HG02759 (cell line): Measurements from ENCODE around the gene DGCR2.
"Not testable (repeated sequence)": the region's sequence is repeated elsewhere in the genome, so short reads cannot be mapped to it uniquely, and the experiment has no call there.

Source experiments
- ATAC-seq: cut with Tn5 transposase; IDR thresholded peaks from one replicate; pipeline ENCODE4 v1.9.1; 2021; ENCODE audit warnings: mild to moderate bottlenecking, moderate library complexity; ENCODE audit not compliant: unreplicated experiment

The DGCR2 gene

DNA sequence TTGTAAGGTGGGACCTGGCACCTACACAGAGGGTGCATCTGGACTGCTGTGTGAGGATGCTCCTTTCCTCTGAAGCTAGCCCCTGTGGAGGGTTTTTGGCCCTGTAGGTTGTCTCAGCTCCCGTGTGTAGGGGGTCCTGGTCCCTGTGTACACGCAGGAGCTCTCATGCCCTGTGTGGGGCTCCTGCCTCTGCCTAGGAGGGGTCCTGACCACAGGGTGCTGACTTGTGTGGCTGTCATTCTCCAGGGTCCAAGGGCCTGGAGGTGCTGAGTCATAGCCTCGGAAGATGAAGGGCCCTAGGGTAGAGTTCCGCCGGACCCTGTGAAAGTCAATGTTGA lies 88.7 kb downstream of the DGCR2 start:
- ATAC-seq: not testable (repeated sequence)

DNA sequence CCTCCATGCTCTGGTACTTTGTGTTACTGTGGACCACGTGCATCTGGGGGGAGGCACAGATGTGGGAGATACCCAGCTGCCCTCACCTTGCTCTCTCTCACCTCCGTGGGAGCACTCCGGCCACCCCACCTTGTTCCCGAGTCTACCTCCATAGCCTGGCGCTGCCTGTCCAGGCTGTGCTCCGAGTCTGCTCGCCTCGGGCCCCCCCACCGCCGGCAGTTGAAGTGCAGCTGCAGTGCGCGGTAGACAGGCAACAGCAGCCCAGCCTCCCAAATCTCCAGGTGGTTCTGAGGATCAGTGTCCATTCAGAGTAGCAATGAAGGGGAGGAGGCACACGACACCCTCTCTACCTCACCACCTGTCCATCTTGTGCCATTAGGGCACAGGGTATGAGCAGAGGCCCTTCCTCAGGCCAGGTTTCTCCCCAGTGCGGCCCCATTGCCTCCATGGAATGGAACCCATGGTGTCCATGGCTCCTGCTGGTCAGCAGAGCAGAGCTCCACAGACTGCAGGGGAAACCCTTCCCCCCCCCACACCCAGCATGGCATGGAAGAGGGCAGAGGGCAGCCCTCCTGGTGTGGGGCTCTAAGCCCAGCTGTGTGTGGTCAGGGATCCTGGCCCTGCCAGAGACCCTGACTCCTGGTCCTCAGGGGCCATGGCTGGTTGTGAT lies 89.2 kb downstream of the DGCR2 start:
- ATAC-seq: not testable (repeated sequence)

DNA sequence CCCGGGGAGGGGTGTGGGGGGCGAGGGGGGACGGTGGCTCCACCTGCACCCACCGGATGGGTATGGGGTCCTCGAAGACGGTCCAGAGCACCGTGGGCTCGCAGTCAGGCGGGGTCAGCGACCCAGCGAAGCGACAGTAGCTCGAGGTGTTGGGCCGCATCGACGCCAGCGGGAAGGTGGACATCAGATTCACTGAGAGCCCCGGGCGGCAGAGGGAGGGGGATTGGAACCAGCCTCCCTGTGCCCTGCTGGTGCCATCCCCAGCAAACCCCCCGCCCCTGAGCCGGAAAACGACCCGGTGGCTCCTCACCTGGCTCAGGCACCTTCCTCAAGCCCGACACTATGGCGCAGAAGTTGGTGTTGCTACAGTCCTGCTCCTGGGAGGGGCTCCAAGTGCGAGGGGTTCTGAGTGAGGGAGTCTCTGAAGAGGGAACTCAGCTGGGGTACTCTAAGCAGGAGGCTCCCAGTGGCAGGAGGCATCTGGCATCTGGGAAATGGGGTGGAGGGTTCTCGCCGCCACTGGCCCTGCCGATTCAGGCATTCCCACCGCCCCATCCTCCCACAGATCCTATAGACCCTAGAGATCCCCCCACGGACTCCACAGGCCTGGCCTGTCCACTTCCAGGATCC lies 89.9 kb downstream of the DGCR2 start:
- not testable (repeated sequence) for ATAC-seq

DNA sequence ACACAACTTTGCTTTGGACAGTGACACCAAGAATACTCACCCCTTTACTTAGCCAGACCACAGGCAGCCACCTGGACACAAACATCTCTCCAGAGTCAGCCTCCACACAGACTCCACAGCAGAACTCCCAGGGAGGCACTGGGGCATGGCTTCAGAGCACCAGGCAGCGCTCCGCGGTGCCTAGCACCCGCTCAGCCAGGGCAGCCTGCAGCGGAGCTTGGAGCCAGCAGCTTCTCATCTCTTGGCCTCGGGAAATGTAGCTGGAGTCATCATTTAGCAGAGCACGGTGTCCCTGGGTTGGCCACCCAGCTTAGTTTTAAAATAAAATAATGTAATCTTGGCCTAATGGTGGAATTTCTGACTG lies 91.3 kb downstream of the DGCR2 start:
- ATAC-seq: not testable (repeated sequence)

DNA sequence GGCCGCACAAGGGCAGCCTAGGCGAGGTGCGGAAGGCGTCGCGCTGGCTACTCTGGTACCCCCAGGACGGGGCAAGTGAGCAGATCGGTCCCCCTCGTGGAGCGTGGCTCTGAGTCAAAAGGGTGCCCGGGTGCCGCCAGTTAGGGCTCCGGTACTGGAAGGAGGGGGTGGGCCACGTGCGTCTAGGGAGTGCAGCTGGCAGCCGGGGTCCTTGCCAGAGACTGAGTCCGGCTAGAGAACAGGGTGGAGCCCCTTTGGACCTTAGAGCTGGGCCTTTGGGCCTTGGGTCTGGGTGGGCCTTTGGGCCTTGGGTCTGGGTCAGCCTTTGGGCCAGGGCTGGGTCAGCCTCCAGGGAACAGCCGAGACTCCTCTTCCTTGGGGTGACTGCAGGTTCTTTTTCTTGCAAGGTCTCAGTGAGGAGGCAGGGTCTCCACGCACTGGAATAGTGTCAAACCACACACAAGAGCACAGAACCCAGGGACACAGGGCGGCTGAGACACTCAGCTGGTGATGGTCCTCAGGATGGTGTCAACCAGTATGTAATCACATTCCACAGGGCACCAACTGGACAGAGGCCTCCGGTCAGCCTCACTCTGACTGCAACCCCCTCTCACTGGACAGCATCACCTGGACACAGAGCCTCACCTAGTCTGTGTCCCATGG lies 91.9 kb downstream of the DGCR2 start:
- not testable (repeated sequence) for ATAC-seq

DNA sequence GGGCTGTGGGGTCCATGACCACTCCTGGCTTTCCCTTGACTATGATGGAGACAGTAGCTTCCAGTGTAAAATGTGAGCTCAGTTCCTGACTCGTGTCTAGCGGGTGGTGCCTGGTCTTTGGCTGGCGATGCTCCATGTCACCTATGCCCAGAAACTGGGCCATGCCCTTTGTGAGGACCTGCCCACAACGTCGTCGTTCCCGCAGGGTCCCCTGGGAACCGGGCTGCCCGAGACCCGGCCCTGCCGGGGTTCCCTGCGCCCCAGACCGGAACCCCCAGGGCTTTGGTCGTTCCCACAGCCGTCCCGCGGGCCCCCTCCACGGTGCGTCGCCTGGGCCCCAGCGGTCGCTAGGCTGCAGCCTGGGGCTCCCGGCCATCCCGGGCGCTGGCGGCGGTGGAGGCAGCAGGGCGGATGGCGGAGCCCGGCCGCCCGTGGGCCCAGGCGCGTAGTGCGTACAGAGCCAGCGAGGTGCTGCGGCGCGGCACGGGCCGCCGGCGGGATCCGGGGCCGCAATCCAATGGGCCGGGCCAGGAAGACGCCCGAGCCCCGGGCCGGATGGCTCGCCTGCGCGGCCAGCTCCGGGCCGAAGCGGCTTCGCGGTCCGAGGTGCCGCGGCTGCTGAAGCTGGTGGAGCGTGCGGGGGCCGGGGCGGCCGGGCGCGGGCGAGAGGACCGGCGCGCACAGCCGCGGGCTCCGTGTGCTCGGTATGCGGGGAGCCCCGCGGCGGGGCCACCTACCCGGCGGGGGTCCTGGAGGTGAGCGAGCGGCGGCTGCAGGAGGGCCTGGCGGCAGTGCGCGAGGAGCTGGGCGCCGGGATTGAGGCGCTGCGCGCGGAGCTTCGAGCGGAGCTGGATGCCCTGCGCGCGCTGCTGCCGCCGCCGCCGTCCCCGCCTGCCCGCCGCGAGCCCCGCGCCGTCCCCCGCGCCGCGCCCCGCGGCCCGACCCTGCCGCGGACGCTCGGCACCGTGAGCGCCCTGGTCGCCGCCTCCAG lies 92.8 kb downstream of the DGCR2 start:
- not testable (repeated sequence) for ATAC-seq

DNA sequence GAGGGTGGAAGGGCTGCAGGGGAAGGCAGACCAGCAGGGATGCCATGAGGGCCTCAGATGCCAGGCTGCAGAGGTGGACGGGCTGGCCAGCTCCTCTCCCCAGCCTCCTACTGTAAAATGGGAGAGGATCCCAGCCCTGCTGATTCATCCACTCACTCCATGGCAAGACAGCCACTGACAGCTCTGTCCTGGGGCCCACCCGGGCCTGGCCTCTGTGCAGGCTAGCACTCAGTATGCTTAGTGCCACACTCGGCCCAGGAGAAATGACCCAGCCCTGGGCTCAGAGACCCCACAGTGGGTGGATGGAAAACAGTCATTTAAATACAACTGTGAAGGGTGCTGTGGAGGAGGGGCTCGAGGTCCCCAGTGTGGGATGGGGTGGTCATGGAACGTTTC lies 94.2 kb downstream of the DGCR2 start:
- ATAC-seq: not testable (repeated sequence)

DNA sequence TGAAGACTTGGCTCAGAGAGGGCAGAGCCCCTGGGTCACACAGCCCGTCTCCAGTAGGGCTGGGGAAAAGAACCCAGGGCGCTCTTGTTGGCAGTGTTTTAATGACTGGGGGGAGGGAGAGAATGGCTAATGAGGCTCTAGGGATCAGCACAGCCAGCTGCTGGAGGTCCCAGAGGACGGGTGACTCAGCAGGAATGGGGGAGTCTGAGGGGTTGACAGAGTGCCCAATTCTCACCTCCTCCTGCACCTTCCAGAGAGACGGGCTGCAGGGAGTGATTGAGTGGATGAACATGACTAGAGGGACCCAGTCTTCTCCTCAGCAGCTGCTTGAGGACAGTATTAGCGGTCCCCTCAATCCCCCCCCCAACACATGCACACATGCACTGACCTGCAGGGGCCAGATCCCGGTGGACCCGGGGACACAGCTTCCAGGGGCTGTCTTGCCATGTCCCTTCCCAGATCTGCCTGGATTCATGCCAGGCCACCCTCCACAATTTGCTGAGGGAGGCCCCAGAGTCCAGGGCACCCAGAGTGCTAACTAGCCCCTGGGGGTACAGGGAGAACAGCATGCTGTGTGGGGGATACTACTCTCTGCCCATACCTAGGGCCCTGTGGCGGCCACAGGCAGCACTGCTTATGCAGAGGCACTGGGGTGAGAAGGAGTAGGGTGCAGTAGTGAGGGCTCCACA lies 94.7 kb downstream of the DGCR2 start:
- not testable (repeated sequence) for ATAC-seq

DNA sequence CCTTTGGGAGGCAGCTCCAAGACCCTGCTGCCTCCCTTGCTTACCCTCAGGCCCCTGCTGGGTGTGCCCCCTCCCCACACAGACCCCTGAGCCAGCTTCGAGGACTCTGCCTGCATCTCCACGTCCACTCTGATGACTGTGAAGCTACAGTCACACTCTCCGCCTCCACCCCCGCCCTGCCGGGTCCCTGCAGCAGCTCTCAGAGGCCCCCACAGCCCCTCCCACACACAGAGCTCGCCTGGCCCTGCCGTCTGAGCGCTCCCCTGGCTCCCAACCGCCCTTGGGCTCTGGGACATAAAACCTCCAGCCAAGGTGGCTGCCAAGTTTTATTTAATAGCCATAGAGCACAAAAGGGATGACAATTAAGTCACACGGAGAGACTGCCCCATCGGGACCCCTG lies 96.1 kb downstream of the DGCR2 start:
- not testable (repeated sequence) for ATAC-seq

DNA sequence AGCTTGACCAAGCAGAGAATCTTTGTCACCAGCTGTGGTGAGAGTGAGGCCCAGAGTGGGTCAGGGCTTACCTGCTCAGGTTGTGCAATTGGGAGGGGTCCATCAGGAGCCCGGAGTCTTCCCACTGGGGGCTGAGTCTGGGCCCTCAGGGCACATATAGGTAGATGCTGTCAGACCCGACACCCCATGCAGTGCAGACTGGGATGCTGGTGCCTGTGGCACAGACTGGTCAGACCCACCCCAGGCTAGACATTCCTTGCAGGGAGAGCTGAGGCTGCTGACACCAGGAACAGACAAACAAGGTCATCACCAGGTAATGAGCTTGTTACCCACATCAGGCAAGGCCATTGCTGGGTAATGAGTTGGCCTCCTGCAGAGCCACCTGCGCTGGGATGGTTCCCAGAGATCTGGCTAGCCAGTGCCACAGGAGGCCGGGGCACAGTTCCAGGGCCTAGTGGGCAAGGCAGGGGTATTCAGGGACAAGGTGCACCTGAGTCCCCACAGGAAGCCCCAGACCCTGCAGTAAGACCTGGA lies 97.2 kb downstream of the DGCR2 start:
- ATAC-seq: not testable (repeated sequence)

DNA sequence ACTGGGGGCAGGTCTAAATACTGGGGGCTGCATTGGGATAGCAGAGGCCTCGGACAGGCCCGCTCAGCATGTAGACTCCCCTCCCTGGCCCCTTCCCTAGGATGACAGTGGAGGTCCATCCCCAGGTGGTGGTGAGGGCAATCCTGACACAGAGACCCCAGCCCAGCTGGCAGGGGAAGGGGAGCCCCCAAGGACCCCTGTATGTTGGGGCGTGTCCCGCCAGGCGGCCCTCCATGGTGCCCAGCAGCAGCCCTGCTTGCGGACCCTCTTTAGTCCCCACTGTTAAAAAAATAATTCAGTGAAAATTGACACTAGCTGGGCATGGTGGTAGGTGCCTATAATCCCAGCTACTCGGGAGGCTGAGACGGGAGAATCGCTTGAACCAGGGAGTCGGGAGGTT lies 98.3 kb downstream of the DGCR2 start:
- ATAC-seq: not testable (repeated sequence)

DNA sequence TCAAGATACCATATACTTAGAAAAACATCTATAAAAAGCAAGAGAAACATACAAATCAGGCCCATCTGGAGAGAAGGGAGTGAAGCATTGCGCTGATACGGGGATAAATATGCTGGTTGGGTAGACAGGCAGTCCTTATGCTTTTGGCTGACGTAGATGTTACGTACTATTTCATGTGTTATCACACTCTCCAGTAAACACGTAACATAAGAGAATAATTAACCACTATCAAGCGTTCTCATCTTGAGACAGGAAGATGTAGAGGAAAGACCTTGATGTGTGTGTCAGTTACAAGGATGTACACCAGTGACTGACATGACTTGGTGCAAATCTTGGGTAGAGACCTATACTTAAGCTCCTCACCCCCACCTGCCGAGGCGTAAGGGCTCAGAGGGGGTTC lies 99.5 kb downstream of the DGCR2 start:
- ATAC-seq: no peak

DNA sequence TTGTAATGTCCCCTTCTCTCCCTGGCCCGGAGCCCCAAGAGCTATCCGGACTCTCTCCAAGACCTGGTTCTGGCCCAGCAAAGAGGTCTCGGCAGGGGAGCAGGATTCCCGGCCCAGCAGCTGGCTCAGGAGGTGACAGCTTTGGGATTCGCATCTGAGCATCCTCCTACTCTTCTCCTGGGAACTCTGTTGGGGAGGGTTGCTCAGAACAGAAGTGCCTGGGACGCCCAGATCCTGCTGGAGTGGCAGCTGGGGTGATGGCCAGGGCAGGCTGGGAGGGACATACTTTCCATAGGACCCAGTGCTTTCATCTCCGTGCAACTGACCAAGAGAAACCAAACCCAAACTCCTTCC lies 102.6 kb downstream of the DGCR2 start:
- ATAC-seq: no peak

DNA sequence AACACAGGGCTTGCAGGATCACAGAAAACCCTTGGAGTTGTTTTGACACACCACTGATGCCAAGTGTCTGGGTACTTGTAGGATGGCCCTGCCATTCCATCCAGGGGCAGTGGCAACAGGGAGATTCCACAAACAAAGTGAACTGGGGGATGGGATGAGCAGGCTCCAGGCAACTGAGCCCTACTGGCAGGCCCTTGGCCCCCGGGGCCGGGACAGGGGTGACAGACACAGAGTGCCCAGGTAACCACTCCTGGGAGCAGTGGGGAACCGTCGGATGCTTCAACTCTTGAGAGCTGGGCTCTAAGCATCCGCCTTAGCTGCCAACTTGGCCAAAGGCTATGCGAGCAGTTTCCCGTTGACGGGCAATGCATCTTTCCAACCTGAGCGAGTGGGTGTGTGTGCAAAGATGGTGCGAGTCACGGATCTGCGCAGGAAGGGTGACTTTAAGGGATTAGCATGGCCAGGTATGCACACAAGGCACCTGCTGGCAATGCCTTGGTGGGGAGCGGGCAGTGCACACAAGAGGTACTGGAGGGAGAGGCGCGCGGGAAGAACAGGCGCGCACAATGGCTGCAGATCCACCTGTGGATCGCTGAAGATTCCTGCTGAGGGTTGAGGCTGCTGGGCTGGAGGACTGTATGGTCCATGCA lies 103.1 kb downstream of the DGCR2 start:
- ATAC-seq: no peak

DNA sequence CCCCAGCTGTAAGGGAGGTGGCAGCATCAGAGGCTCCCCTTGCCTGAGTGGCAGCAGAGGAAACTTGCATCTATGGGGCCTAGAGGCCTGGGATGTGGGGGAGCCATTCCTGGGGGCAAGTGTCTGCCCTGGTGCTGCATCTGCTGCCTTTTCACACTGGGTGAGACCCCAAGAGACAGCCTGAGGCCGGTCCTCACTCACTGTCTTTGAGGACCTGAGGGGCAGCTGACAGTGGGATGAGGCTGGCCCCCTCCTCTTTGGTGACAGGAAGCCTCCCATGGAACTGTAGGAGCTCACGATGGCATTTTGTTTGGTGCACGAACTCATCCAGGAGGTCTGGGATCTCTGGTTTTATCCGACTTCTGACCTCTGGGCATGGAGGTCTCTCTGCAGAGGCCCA lies 104.0 kb downstream of the DGCR2 start:
- ATAC-seq: no peak

DNA sequence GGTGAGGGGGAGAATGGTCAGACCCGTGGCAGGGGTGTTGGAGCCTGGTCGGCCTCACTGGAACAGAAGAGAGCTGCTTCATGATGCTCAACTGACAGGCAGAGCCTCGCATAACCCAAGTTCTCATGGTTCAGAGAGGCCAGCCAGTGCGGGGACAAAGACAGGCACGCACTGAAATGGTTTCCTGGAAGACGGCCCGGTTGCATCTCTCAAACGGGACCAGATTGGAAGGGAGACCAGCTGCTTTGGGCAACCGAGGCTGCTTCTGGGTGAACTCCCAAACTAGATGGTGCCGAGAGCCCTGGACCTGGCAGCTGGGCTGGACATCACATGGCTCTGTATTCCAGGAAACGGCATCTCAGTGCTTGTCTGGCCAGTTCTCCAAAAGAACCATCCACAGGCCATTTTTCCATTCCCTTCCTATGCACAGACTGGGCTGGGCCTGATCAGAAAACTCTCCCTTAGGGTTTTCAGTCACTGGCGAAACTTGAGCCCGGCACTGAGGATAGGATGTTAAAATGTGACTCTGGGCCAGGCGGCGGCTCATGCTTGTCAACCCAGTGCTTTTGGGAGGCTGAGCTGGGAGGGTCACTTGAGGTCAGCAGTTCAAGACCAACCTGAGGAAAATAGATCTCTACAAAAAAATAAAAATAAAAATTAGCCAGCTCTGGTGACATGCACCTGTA lies 106.0 kb downstream of the DGCR2 start:
- no peak for ATAC-seq

DNA sequence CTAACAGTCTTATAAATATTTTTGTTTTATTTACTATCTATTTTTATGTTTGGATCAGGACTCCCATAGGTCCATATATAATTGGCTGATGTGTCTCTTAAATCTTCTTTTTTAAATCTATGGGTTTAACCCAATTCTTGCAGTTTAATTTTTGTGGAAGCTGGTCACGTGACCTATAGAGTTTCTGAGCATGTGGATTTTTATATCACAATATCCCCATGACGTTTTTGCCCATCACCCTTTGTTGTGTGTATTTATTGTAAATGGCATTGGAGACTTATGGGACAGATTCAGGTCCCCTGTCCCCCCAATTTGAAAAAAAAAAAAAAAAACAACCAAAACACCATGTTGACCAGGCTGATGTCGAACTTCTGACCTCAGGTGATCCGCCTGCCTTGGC lies 107.3 kb downstream of the DGCR2 start:
- no peak for ATAC-seq

DNA sequence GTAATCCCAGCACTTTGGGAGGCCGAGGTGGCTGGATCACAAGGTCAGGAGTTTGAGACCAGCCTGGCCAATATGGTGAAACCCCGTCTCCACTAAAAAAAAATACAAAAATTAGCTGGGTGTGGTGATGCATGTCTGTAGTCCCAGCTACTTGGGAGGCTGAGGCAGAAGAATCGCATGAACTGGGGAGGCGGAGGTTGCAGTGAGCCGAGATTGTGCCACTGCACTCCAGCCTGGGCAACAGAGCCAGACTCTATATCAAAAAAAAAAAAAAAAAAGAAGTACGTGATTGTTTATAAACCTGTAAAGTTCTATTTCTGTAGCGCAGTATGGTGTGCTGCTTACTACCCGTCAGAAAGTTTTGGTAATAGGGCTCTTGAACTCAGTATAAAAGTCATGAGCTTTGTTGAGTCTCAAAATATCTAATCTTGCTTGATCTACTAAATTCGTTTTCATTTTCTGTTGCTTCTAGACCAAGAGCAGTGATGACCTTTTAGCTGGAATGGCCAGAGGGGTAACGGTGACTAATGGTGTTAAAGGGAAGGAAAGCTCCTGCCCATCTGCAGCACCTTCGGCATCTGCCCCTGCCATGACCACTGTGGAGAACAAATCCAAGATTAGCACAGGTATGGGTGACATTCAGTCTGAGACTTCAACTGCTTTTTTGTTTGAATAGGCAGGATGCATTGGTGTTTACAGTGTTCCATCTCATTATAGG lies 108.2 kb downstream of the DGCR2 start:
- ATAC-seq: not testable (repeated sequence)

DNA sequence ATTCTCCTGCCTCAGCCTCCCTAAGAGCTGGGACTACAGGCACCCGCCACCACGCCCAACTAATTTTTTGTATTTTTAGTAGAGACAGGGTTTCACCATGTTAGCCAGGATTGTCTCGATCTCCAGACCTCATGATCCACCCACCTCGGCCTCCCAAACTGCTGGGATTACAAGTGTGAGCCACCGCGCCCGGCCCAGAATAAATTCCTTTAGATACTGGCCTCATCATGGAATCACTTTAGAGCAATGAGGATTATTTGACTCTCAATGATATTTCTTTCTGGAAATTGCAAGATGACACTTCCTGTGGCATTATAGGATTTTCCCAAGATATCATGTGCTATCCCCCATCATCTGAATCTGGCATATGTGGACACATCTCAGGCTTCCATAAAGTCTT lies 108.8 kb downstream of the DGCR2 start:
- ATAC-seq: not testable (repeated sequence)
